Endothelial cell of umbilical vein (primary cell): ENCODE results near the gene GALNT17.

Experiments used
- EZH2 ChIP-seq: IDR thresholded peaks from 2 replicates; pipeline ENCODE4 v1.6.1; 2012; ENCODE audit warnings: borderline replicate concordance, low read depth, mild to moderate bottlenecking, moderate library complexity, low read length, inconsistent platforms; ENCODE audit not compliant: severe bottlenecking
- FOS ChIP-seq: IDR thresholded peaks from 2 replicates; pipeline ENCODE4 v1.6.1; 2011; ENCODE audit warnings: mild to moderate bottlenecking, low read length, moderate library complexity, borderline replicate concordance; ENCODE audit not compliant: insufficient read depth
- GATA2 ChIP-seq: IDR thresholded peaks from 2 replicates; pipeline ENCODE4 v1.7.0; 2011; ENCODE audit warnings: low read depth, mild to moderate bottlenecking, moderate library complexity, mixed read lengths, low read length; ENCODE audit not compliant: insufficient read length, insufficient read depth
- POLR2A ChIP-seq: IDR thresholded peaks from 2 replicates; pipeline ENCODE4 v1.6.1; 2012; ENCODE audit warnings: low read depth, mild to moderate bottlenecking, control low read depth, low read length
- POLR2AphosphoS5 ChIP-seq: IDR thresholded peaks from 2 replicates; pipeline ENCODE4 v1.6.1; 2012; ENCODE audit warnings: low read depth, mild to moderate bottlenecking, control low read depth, low read length, moderate library complexity; ENCODE audit not compliant: insufficient read depth
- TF ChIP-seq, protein P1 (sequence below), 2 donors: IDR thresholded peaks; 1 replicate in 1 of 2; 2 replicates in 1 of 2; pipeline ENCODE4 v1.5.1; 2011; ENCODE audit warnings: low read length in 2 of 2, mild to moderate bottlenecking in 2 of 2, moderate library complexity in 2 of 2, control low read depth in 1 of 2, inconsistent platforms in 1 of 2, low read depth in 1 of 2; ENCODE audit not compliant: insufficient read depth in 1 of 2; ENCODE audit errors: extremely low read depth in 1 of 2
- TF ChIP-seq, protein P2 (sequence below): IDR thresholded peaks from 2 replicates; pipeline ENCODE4 v1.6.1; 2011; ENCODE audit not compliant: insufficient read depth, insufficient read length

DNA sequence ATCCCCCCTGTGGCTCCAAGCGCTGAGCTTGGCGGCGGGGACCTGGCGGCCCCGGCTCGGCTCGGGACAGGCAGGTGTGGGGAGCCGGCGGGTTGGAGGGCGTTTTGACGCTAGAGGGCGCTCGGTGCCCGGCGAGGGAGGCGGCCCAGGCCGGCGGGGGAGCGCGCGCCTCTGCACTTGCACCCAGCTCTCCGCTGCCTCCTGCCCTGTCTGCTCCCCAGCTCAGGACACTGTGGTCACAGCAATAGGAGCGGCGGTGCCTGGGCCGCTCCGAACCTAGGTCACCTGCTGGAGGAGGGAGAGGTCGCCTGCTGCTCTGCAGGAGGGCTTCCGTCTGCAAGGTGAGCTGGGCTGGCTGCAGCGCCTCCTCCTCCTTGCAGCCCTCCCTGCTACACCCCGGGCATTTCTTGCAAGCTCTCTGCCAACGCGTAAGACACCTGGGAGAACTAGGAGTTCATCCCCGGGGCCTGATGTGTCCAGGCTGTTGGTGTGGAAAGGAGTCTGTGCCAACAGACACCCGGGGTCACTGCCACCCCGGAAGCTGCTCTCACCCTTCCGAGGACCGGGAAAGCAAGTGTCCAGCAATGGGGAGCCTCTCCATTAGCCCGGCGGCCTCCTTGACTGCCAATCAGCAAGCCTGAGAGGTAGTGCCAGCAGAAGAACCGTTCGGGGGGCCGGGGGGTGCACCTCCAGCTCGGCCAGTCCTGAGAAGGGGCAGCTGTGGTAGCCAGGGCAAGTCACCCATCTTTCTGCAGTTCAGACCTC, 620.4 kb downstream of the GALNT17 start:
- TF ChIP-seq POLR2A = no peak
- TF ChIP-seq GATA2 = no peak
- no peak for TF ChIP-seq POLR2AphosphoS5
- TF ChIP-seq EZH2 = no peak
- TF ChIP-seq, protein P1, sequence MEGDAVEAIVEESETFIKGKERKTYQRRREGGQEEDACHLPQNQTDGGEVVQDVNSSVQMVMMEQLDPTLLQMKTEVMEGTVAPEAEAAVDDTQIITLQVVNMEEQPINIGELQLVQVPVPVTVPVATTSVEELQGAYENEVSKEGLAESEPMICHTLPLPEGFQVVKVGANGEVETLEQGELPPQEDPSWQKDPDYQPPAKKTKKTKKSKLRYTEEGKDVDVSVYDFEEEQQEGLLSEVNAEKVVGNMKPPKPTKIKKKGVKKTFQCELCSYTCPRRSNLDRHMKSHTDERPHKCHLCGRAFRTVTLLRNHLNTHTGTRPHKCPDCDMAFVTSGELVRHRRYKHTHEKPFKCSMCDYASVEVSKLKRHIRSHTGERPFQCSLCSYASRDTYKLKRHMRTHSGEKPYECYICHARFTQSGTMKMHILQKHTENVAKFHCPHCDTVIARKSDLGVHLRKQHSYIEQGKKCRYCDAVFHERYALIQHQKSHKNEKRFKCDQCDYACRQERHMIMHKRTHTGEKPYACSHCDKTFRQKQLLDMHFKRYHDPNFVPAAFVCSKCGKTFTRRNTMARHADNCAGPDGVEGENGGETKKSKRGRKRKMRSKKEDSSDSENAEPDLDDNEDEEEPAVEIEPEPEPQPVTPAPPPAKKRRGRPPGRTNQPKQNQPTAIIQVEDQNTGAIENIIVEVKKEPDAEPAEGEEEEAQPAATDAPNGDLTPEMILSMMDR (IDR thresholded peaks at IDR 0.05; ENCODE audit: extremely low read depth in 1 of 2, insufficient read depth in 1 of 2, low read depth in 1 of 2, low read length in 2 of 2) = peak; percentile 32 to 41
- TF ChIP-seq, protein P2, sequence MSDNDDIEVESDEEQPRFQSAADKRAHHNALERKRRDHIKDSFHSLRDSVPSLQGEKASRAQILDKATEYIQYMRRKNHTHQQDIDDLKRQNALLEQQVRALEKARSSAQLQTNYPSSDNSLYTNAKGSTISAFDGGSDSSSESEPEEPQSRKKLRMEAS = no peak
- TF ChIP-seq FOS = no peak
